Endothelial cell of hepatic sinusoid (primary cell): ENCODE measurements around the gene RASAL3.

Experiments used
- in situ Hi-C: cut with HindIII; loops from 2 replicates; pipeline ENCODE4 v1.10.0; 2017; ENCODE audit warnings: low sequenced_read_pairs

Gene RASAL3

DNA sequence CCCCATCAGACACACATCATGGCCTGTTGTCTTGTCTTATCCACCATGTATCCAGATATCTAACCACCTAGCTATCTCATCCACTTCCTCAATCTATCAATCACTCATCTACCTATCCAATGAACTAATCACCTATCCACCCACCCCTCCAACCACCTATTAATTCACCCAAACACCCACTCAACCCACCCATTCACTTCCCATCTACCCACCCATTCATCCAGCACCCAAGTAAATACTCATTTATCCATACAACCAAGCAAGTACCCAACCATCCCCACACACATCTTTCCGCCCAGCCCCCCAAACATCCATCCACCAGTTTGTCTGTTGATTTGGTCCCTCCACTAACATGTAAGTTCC lies 13.8 kb downstream of the RASAL3 start:
- in situ Hi-C loops = no loop called here

DNA sequence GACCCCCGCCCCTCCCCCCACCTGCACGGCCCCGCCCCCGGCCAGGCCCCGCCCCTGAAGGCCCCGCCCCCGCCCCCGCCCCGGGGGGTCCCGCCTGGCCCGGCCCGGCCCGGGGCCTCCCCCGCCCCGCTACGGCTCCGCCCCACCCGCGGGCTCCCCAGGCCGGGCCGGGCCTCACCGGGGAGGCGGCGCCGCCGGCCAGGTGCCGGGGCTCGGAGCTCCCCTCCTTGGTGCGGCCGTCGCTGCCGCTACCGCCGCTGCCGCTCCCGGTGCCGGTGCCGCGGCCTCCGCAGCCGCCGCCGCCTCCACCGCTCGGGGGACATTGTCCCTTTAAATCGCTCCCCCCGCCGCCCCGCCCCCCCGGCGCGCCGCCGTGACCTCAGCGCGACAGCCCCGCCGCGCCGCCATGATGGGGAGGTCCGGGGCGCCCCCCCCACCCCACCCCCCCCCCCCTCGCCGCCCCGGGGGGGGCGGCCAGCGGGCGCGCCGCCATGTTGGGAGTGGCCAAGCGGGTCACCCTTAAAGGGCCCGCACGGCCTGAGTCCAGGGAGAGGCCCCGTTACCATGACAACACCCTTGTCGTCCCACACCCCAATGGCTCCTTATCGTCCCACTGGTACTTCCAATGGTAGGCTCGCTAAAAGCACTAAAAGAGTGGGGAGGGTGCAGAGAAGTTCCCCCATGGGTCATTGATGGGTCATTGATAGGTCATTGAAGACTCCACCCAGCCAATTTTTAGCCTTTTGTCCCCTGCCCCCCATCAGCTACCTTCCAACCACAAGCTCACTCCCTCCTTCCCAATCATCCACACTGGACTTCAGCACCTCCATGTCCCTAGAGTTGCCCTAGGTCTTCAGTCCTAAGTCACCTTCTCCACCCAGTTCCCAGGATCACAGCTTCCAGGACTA lies 14.5 kb downstream of the RASAL3 start, which contains the start of gene WIZ:
Gene WIZ (minus strand): TSS at position 337 of the 908 bp plus-strand sequence. CDS start 1,649 bp downstream, outside the sequence.
- in situ Hi-C loops = no loop called here

DNA sequence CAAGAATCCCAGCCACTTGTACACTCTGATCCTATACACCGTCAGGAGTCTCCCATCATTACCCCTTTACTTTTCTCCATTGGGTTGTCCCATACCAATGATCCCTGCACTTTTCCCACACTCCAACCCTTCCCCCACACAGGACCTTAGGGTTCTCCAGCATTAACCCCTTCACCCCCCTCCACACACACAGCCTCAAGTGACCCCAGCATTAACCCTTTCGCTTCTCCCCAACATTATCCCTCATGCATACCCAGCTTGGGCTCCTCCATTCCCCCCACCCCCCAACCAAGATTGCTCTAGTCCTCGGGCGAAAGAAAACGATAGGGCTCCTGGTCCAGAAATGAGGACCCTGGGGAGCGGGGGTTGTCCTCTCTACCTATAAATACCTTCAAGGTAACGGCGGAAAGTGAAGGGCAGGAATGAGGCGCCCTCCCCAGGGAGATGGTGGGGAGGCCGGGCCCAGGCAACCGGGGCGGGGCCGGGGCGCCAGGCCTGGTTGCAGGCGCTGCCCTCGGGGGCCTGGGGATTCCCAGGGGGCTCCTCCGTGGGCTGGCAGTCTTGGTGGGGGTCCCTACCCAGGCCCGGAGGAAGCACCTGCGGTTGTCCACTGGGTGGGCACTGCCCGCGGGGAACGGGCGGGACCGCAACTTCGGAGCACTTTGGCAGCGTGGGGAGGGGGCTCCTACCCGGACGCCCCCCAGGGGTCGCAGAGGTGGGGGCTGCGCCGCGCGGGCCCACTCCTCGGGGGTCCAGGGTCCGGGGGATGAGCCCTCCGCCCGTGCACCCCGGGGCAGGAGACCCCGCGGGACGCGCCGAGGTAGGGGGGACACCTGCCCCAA lies 15.3 kb downstream of the RASAL3 start:
- in situ Hi-C loops = no loop called here

DNA sequence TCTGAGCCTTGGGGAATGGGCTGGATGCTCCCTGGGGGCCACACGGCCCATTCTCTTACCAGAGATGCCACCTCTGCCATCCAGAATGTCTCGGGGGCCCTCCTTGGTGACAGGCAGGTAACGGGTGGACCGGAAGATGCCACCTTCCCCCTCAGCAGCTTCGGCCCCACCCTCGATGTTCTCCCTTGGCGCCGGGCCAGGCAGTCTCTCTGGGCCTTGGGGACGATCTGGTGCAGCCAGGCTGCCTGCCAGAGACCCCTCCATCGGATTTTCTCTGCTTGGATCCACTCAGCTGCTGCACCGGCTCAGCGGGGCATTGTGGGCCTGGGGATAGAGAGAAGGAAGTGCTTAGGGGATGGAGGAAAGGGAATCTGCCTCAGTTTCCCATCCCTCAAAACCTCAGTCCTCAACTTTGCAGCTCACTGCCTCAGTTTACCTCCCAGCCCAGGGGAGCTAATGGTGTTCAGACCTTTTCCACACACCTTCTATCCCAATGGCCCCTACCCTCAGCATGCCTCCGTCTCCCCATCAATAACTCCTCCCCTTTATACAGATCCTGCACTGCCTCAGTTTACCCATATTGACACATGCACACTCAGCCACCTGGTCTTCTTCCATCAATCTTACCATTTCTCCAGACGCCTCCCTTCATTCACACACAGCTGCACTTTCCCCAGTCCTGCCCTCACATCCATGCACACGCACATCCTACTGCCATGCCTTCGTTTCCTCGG lies 16.1 kb downstream of the RASAL3 start:
- in situ Hi-C loops = no loop called here

DNA sequence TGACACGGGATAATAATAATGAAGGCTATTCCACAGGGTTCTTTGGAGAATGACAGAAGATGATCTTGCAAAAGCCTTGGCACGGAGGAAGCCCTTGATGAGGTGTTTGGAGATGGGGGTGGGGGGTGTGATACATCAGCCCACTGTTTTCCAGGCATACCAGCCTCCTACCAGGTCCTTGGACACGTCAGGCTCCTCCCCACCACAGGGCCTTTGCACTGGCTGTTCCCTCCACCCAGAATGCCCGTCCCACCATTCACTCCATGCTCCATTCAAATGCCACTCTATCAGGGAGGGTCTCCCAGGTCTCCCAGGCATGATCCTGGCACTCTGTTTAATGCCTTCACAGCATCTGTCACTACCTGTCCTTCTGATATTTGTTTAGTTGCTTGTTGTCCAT lies 17.3 kb downstream of the RASAL3 start:
- in situ Hi-C loops = no loop called here

DNA sequence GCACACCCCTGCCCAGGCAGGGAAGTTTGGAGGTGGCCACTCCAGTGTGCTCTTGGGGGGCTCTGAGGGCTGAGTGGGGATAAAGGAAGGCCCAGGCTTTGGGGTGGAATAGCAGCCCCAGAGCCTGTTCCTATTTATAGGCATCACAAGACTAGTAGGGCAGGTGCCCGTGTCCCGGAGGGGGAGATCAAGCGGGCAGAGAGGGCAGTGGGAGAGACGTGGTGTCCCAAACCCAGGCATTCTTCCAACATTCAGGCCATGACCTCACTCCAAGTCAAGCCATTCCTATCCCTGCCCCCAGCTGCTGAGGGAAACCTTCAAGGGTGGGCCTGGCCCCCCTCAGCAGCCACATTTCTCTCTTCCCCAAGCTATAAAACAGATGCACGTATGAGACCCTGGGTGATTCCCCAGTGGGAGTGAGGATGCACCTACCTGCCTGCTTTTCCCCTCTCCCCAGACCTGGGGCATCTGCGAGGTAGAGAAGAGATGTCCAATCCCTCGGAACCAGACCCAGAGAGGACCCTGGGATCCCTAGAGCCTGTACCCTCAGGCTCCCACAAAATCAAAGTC lies 18.5 kb downstream of the RASAL3 start:
- in situ Hi-C loops = no loop called here

DNA sequence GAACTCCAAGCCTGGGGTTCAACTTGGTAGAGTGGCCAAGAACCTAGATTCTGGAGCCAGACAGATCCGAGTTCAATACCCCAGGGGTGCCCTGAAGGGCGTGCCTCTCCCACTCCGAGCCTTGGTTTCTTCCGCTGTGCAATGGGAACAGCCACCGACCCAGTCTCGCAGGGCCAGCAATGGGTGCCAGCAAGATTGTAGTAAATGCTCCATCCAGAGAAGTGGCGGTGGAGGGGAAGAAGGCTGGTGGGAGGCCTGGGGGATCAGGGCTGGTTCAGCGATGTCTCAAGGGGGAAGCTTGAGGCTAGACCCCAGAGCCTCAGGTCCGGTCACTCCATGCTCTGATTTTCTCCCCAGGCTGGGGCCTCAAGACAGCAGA lies 19.1 kb downstream of the RASAL3 start:
- in situ Hi-C loops = no loop called here

DNA sequence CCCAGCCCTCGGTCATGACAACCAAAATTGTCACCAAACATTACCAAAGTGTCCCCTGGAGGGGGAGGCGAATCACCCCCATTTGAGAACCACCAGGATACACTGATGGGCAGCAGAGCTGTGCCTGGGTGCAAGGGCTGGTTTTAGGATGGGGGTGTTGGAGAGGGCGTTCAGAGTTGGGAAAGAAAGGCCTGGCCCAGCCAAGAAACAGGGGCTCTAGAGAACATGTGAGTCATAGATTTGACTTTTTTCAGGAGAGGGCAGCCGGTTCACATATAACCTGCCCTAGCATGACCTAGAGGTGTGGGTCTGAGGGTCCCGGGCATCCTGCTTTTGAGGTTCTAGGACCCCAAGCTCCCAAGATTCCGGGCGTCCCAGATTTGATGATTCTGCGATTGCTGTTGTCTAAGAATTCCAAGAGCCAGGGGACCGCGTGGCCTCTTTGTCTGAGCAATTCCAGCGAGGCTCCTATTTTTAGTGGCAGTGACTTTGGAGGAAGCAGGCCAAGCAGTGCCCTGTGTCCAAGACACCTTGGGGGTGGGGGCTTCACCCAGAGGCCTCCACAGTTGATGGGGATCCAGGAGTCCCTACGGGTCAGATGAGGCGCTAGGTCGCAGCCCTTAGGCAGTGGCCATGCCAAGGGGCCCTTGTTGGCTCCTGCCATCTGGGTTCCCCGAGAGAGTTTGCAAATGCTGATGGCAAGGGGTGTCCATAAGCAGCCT lies 19.7 kb downstream of the RASAL3 start:
- in situ Hi-C loops = no loop called here

DNA sequence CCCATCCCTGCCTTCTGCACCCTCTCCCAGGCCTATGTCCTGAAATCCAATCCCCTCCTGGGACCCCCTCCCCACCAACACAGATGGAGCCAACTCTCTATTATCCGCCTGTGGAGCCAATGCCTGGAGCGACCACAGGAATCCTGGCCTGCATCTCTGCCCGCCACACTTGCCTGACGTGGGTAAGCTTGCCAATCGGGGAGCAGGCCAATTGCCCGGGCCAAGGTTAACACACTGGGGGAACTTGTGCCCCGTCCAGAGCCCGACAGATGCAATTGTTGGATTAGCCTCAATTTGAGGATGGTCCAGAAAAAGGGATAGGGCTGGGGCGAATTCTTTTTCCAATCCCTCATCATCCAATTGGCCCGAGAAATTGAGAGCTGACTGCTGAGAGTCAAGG lies 20.5 kb downstream of the RASAL3 start:
- in situ Hi-C loops = no loop called here

DNA sequence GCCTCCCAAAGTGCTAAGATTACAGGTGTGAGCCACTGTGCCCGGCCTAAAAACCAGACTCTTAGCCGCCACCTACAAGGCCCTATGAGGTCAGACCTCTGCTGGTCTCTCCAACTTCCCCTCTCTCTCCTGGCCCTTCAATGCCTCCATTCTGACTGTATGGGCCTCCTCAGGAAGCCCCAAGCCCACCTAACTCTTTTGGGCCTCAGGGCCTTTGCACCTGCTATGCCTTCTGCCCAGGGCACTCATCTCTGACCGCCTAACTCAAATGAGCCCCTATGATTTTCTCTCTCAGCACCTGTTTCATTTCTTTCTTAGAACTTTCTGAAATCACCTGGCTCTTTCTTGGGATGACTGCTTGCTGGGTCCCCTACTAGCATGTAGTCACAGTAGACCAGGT lies 21.0 kb downstream of the RASAL3 start:
- in situ Hi-C loops = no loop called here

DNA sequence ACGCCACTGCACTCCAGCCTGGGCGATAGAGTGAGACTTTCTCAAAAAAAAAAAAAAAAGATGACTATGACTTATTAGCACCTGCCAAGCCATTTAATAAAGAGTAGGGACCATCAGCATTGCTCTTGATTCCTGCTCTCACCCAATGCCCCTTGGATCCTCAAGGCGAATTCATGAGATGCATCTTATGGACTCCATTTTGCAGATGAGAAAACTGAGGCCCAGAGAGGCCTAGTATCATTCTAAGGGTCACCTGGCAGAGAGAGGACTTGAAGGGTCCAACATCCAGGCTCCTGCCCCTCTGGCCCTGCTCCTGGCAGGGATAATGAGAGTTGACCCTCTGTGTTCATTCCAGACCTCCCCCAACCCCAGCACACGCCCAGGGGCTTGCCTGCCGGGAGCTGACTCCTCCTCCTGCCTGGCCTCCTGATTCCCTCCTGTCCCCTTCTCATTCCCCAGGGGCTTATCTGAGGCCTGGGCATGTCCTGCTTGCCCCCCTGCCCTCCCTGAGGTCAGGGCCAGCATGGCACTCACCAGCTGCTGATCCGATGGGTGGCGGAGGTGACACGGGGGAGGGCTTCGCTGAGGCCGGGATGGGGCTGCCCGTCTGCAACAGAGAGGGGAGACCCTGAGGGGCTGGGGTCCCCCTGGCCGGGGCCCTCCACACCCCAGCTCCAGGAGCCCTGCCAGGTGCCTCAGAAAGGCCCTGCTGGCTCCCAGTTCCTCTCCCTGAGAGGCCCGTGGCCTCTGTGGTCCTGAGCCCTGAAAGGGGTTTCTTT lies 22.0 kb downstream of the RASAL3 start:
- in situ Hi-C loops = no loop called here

DNA sequence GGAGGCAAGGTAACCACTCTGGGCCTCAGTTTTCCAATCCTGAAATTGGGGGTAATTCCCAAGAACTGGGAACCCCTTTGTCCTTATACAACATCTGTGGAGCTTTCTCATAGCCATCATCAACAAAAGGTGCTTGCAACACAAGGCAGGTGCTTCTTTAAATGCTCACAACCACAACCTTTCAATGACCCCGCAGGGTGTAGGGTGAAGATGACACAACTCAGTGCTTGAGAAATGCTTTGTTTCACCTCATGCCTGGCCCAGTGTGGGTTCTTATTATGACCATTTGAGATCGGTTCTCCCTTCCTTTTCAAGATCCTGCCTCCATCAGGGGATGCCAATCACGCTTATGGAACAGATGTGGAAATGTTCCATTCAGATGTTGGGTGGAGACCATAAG lies 23.0 kb downstream of the RASAL3 start:
- in situ Hi-C loops = no loop called here

DNA sequence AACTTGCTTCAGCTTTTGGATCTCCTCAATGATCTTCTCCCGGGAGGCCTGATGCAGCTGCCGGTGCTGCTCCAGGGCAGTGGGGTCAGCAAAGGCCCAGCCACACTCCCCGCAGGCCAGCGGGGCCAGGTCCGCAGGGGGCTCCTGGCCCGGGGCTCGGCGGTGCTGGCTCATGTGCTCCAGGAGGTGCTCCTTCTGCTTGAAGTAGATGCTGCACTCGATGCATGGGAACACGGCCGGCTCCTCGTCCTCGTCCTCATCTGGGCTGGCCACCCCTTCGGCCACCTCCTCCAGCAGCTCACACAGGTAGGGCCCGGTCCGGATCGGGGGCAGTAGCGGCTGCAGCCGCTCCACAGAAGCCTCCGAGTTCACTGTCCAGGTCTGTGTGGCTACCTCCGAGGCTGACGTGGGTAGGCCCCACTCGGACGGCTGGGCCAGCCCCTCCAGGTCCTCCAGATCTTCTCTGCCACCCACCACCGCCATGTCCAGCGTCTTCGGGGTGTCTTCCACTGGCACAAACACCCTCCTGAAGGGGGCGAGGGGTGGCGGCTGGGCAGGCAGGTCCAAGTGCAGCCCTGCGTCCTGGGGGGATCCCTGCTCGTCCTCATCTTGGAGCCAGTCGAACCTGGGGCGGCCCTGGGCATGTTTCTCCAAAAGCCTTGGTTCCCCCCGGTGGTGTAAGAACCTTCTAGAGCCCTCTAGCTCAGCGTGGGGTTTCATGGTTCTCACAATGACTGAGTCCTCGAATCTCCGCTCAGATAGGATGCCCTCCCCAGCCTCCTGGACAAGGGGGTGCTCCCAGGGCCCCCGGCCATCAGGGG lies 24.3 kb downstream of the RASAL3 start:
- in situ Hi-C loops = no loop called here

DNA sequence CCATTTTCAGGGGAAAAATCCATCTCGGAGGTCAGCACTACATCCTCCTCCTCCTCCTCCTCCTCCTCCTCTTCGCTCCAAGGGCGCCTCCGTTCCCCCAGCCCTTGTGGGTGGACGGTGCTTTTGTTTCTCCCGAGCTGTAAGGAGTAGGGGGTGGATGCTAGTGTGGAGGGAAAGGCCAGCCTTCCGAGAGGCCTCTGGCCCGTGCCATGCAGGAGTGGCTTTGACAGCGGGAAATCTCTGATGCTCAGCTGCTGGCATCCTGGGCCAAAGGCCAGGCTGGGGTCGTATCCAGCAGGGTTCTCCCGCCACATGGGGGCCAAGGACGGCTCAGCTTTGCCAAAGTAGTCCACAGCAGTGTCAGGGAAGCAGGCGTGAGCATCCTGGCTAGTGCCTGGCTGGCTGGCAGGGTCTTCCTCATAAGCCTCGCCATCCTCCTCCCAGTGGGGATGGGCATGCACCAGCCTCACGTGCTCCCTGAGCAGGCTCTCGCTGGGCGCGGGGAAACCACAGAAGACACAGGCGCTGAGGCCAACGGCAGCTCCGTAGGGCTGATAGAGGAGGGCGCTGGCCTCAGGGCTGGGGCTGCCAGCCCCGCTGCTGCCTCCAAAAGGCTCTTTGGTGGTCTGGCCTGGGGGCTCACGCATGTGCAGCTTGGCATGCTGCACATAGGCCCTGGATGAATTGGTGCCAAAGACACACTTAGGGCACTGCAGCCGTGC lies 25.1 kb downstream of the RASAL3 start:
- in situ Hi-C loops = no loop called here

DNA sequence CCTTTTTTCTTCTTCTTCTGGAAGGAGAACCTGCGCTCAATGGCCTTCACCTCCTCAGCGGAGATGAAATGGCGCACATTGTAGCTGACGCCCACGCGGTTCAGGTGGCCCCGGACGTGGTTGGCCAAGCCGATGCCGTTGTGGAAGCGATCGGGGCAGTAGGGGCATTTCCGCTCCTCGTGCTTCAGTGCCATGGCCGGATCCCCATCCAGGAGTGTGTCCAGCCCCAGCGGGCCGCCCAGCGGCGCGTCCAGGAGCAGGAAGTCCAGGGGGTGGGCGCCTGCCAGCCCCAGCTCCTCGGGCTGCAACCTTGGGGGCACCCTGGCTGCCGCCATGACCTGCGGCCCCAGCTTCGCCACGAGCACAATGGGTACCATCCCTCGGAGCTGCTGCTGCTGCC lies 25.8 kb downstream of the RASAL3 start:
- in situ Hi-C loops = no loop called here

DNA sequence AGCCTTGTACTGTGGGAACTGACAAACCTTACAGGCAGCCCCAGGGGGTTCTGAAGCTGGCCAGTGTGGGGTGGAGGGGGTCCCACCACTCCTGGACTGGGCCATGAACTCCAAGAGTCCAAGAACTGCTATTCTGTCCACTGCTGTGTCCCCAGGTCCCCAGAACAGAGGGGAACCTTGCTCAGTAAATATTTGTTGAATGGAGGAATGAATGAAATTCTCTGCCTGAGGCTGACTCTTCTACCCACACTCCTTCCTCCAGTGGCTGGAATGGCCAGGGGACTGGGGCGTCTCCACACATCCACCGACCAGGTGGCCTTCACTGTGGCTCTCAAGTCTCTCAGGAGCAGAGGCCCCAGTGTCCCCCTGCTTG lies 26.2 kb downstream of the RASAL3 start:
- in situ Hi-C loops = no loop called here

DNA sequence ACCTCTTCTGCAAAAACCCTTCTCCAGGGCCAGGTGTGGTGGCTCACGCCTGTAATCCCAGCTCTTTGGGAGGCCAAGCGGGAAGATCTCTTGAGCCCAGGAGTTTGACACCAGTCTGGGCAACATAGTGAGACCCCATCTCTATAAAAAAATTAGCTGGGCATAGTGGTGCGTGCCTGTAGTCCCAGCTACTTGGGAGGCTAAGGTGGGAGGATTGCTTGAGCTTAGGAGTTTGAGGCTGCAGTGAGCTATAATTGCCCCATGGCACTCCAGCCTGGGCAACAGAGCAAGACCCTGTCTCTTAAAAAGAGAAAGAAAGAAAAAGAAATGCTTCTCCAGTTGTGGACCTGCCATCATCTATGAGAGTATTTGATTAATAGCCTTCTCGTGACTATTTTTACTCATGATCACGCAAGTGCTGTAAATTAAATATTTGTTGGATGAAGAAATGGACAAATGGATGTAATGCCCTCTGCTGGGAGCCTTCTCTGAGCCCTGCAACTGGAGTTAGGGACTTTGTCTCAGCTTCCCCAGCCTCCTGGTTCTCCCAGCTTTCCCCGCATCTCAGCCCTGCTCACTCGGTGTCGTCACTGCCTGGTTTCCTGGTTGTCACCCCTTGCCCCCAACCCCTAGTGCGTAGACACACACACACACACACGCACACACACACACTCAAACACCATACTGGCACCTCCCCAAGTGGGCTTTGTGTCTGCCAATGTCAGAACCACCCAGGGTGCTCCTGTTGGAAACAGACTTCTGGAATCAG lies 26.8 kb downstream of the RASAL3 start:
- in situ Hi-C loops = no loop called here

DNA sequence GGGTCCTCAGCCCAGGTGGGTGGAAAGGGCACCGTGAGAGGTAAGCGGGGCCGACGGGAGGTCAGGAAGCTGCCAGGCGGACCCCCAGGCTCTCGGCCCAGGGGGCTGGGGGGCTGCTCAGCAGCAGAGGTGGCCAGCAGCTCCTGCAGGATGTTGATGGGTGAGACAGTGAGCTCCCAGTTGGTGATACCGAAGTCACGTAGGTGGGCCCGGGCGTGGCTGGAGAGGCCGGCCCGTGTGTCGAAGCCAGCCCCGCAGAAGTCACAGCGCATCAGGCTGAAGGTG lies 27.6 kb downstream of the RASAL3 start:
- in situ Hi-C loops = no loop called here
